Measurements from ENCODE around the gene PSMF1. TPM values are rescaled to one million over a fixed set of nuclear protein-coding genes. Genes with fewer than 3 reads are reported as not detected.

The PSMF1 gene
- total RNA-seq, 1 donor from 2014 or later = 24.5 TPM

GRCh38 chr20:1160991-1161390 lies 42.6 kb downstream of the PSMF1 start:
- DNase-seq (ENCODE audit: low spot score in 2 of 2) (no peak), FAIRE-seq (no peak)

- no peak for FAIRE-seq
- no peak for DNase-seq (ENCODE audit: low spot score in 2 of 2)
Measured at GRCh38 chr20:1163105-1163504, 44.7 kb downstream of the PSMF1 start.

DNA sequence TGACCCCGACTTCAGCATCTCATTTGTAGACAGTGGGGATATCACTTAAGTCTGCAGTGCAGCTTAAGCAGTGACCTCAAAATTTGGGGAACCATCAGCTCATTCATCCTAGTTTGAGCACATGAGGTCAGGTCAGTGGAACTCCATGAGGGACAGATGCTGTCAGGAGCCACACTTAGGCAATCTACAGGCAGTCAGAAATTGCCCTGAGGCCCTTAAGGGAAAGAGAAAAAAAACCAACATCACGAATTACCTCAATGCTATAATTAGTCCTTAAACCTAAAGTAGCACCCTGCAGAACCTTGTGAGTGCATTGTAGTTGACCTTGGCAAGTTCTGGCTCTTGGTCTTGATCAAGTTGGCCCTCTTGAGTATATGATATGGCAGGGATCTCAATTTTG lies 45.3 kb downstream of the PSMF1 start:
- DNase-seq (ENCODE audit: low spot score in 2 of 2) (no peak), FAIRE-seq (no peak)

GRCh38 chr20:1164871-1165270 lies 46.5 kb downstream of the PSMF1 start:
- DNase-seq (ENCODE audit: low spot score in 2 of 2) (no peak), FAIRE-seq (no peak)

GRCh38 chr20:1165521-1165920 lies 47.1 kb downstream of the PSMF1 start:
- no peak for FAIRE-seq
- DNase-seq (ENCODE audit: low spot score in 2 of 2) = no peak

GRCh38 chr20:1165941-1166340 lies 47.5 kb downstream of the PSMF1 start:
- FAIRE-seq = no peak
- no peak for DNase-seq (ENCODE audit: low spot score in 2 of 2)

DNA sequence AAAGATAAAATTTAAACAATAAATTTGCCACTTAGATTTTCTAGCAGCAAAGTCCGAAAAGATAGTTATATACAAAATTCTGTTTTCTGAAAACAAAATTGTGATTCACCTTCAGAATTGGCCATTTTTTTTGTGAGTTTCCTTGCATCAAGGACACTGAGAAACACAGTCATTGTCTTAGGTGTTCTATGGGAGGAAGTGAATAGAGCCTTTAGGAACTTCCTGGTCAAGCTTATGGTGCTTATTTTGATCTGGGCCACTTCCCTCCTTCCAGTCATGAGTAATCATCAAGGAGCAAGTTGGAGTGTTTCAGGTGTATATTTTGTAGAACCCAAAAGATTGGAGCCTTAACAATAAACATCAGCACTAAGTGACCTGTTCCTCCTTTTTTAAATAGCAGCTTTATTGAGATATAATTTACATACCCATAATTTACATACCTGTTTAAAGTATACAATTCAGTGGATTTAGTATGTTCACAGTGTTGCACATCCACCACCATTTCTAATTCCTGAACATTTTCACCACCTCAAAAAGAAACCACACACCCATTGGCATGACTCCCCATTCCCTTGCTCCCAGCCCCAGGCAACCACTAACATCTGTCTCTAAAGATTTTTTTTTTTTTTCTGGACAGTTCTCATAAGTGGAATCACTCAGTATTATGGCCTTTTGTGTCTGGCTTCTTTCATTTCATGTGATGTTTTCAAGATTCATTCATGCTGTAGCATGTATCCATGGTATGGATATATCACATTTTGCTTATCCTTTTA lies 48.7 kb downstream of the PSMF1 start:
- DNase-seq (ENCODE audit: low spot score in 2 of 2) = no peak
- FAIRE-seq = no peak

DNA sequence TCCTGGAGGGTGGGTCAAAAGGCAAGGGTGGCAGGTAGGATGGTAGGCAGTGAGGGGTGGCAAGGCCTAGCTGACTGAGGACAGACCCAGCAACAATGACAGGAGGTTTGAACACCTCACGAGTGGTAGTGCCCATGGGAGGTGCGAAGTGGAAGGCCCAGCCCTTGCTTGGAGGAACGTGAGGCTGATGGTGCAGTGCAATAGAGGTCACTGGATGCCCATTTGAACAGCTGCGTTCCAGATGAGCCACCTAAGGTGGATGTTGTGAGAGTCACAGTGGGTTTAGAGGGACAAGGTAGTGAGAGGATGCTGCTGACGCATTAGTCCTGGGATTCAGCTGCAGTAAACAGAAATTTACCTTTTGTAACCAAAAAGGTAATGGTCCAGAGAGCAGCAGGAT lies 50.8 kb downstream of the PSMF1 start:
- DNase-seq (ENCODE audit: low spot score in 2 of 2) (no peak), FAIRE-seq (no peak)

DNA sequence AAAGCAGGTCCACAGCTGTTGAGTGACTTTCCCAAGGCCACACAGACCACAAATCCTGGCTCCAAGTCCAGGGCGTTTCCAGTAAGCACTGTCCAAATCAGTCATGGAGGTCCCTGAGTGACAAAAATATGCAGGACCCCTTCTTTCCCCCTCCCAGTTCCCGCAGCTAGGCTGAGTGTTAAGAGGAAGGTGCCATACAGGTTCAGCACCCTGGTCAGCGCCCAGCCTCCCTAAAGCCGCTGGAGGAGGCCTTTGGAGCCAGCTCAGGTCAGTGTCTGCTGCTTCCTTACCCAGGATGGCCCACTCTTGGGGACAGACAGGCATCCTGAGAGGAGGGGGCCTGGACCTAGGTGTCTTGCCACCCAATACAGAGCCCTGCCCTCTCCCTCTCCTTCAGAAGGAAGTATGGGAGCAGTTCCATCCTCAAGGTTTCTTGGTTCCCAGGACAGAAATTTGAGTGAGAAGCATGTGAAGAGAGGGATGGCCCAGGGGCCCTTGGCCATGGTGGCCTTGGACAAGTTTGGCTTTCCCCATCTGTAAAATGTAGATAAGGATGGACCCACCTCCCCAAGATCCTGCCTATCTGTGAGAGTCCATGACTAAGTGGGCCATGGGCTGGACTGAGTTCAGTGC lies 53.2 kb downstream of the PSMF1 start:
- no peak for DNase-seq (ENCODE audit: low spot score in 2 of 2)
- FAIRE-seq = no peak

DNA sequence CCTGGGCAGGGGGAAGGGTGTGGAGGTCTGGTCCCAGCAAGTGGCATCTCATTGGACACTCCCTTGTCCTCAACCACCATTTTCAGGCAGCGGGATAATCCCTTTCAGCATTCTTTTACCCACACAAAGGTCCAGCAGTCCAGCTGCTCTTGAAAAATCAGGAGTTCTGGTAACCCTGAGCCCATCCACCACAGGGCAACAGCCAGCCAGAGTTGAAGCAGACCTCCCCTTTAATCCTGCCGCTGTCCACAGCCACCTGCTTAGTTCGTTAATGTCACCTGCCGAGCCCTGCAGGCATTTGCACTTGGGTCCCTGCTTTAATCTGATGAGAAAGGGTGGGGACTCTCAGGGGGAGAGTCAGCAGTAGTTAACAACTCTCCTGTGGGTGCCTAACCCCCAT lies 55.3 kb downstream of the PSMF1 start:
- FAIRE-seq (no peak), DNase-seq (ENCODE audit: low spot score in 2 of 2) (no peak)

GRCh38 chr20:1174787-1175186 lies 56.4 kb downstream of the PSMF1 start:
- no peak for FAIRE-seq
- DNase-seq (ENCODE audit: low spot score in 2 of 2) = no peak

GRCh38 chr20:1177680-1178079 lies 59.3 kb downstream of the PSMF1 start:
- DNase-seq (ENCODE audit: low spot score in 2 of 2) (no peak), FAIRE-seq (no peak)

GRCh38 chr20:1178103-1178502 lies 59.7 kb downstream of the PSMF1 start:
- no peak for DNase-seq (ENCODE audit: low spot score in 2 of 2)

GRCh38 chr20:1178623-1179022 lies 60.2 kb downstream of the PSMF1 start:
- FAIRE-seq (no peak), DNase-seq (ENCODE audit: low spot score in 2 of 2) (no peak)

More at GRCh38 chr20:1178103-1178502, 59.7 kb downstream of the PSMF1 start:
- no peak for FAIRE-seq

GRCh38 chr20:1180949-1181348 lies 62.5 kb downstream of the PSMF1 start:
- DNase-seq (ENCODE audit: low spot score in 2 of 2) (no peak), FAIRE-seq (no peak)

GRCh38 chr20:1182106-1182505 lies 63.7 kb downstream of the PSMF1 start:
- no peak for DNase-seq (ENCODE audit: low spot score in 2 of 2)
- FAIRE-seq = no peak

GRCh38 chr20:1183153-1183552 lies 64.8 kb downstream of the PSMF1 start:
- FAIRE-seq (no peak), DNase-seq (ENCODE audit: low spot score in 2 of 2) (no peak)

GRCh38 chr20:1184260-1184637 lies 65.8 kb downstream of the PSMF1 start:
- FAIRE-seq = no peak
- DNase-seq (ENCODE audit: low spot score in 2 of 2) = no peak

GRCh38 chr20:1184638-1185315 lies 66.4 kb downstream of the PSMF1 start, which contains the start of gene TMEM74B:
Gene TMEM74B, minus strand, starts transcription at chr20:1184981. Its CDS starts 1,180 bp downstream, at chr20:1183801.
- DNase-seq (ENCODE audit: low spot score in 2 of 2) (no peak), FAIRE-seq (no peak)

- DNase-seq (ENCODE audit: low spot score in 2 of 2) (peak in 1 of 2 donors; percentile 49), FAIRE-seq (no peak)
Measured at GRCh38 chr20:1185316-1185741, 66.9 kb downstream of the PSMF1 start.

- peak in 1 of 2 donors; percentile 48 for DNase-seq (ENCODE audit: low spot score in 2 of 2)
- FAIRE-seq = no peak
Measured at GRCh38 chr20:1185790-1186334, 67.5 kb downstream of the PSMF1 start.
